CD4-positive, alpha-beta T cell (primary cell): Measurements from ENCODE around the gene AKAP9. TPM values are rescaled to one million over a fixed set of nuclear protein-coding genes. Genes with fewer than 3 reads are reported as not detected.

Experiments
- ATAC-seq: fragments of 200-7000 bp; cut with Tn5 transposase; one replicate; pipeline ENCODE4 v1.10.0; 2022; ENCODE audit warnings: mild to moderate bottlenecking; ENCODE audit not compliant: poor library complexity
- CTCF ChIA-PET: fragments of 350-600 bp; sonication (Branson Sonifier 250); formaldehyde crosslinking; loops from one replicate; lab custom pipeline; 2021; ENCODE audit warnings: antibody characterized with exemption, inconsistent platforms; lab: Charles Lee
- POLR2A ChIA-PET: fragments of 350-600 bp; sonication (Branson Sonifier 250); formaldehyde crosslinking; loops from one replicate; lab custom pipeline; 2021; ENCODE audit warnings: antibody characterized with exemption, inconsistent platforms; lab: Charles Lee
- DNase-seq, 14 experiments: peaks; one replicate each; pipeline ENCODE4 v3.0.0-alpha.2; 2013 to 2020; ENCODE audit warnings: mixed read lengths in 2 of 14
- H3K27ac ChIP-seq, 2 donors: one replicate each; pipeline versions ENCODE4 v1.5.1 to v1.7.0; 2013; ENCODE audit warnings: low read length in 2 of 2, low read depth in 1 of 2, mild to moderate bottlenecking in 1 of 2
- H3K27me3 ChIP-seq, 2 experiments: 1 replicate in 1 of 2; 2 replicates in 1 of 2; pipeline versions ENCODE4 v1.6.1 to v1.7.0; 2013; ENCODE audit warnings: low read length in 2 of 2, control low read depth in 1 of 2, mild to moderate bottlenecking in 1 of 2, moderate library complexity in 1 of 2; ENCODE audit not compliant: insufficient read depth in 2 of 2, control insufficient read depth in 1 of 2
- H3K36me3 ChIP-seq: one replicate; pipeline ENCODE4 v1.6.1; 2013; ENCODE audit warnings: low read length, control low read depth; ENCODE audit not compliant: insufficient read depth
- H3K4me1 ChIP-seq: one replicate; pipeline ENCODE4 v1.6.1; 2013; ENCODE audit warnings: low read length, control low read depth; ENCODE audit not compliant: insufficient read depth
- H3K4me3 ChIP-seq: one replicate; pipeline ENCODE4 v1.5.1; 2013; ENCODE audit warnings: mild to moderate bottlenecking, low read length, moderate library complexity
- H3K9me3 ChIP-seq, 2 experiments: 1 replicate in 1 of 2; 2 replicates in 1 of 2; pipeline versions ENCODE4 v1.6.1 to v1.7.0; 2013; ENCODE audit warnings: low read length in 2 of 2, mild to moderate bottlenecking in 2 of 2, control low read depth in 1 of 2, moderate library complexity in 1 of 2; ENCODE audit not compliant: control insufficient read depth in 1 of 2, insufficient read depth in 1 of 2
- H3K27ac Mint-ChIP-seq: one replicate; pipeline ENCODE4 v1.8.0; 2020; ENCODE audit warnings: mixed read lengths
- H3K27me3 Mint-ChIP-seq: one replicate; pipeline ENCODE4 v1.8.0; 2021; ENCODE audit warnings: mixed read lengths
- H3K36me3 Mint-ChIP-seq: one replicate; pipeline ENCODE4 v1.8.0; 2021; ENCODE audit warnings: low read depth, mixed read lengths
- H3K4me1 Mint-ChIP-seq: one replicate; pipeline ENCODE4 v1.8.0; 2021; ENCODE audit warnings: low read depth, mixed read lengths
- H3K4me3 Mint-ChIP-seq: one replicate; pipeline ENCODE4 v1.8.0; 2020; ENCODE audit warnings: mild to moderate bottlenecking, mixed read lengths
- H3K9me3 Mint-ChIP-seq: one replicate; pipeline ENCODE4 v1.8.0; 2020; ENCODE audit warnings: mixed read lengths
- intact Hi-C, 2 experiments: fragments of 100-400 bp; cut with DNase I in 1 of 2; cut with micrococcal nuclease in 1 of 2; formaldehyde crosslinking; loops; one replicate each; pipeline versions ENCODE4 v1.15.1 to v1.9.0; 2023 to 2025; cut with DNase I, micrococcal nuclease
- total RNA-seq, 174 experiments: library from RNA in 2 of 174; stranded (reverse) in 2 of 174; gene quantifications; one replicate each; pipeline ENCODE4 v1.2.3 and lab custom pipeline; 2021 to 2026
- TF ChIP-seq, protein P1 (sequence below): fragments of 200-600 bp; IDR thresholded peaks from one replicate; pipeline ENCODE4 v1.8.0; 2022; ENCODE audit warnings: antibody characterized with exemption, mild to moderate bottlenecking

Gene AKAP9
- total RNA-seq, 2 experiments from 2014 or later = 62.5 to 64.8 TPM

GRCh38 chr7:91894781-91895480, 45.7 kb upstream of the AKAP9 start:
- no peak overlapping the region for H3K4me3 ChIP-seq
- H3K27me3 ChIP-seq = peaks cover 0 to 11% of the 10 kb centered on the region in 2 experiments
- Mint-ChIP-seq H3K36me3 (no peaks in the 10 kb centered on the region), H3K4me1 (no peaks in the 10 kb centered on the region), H3K27ac (no peak overlapping the region), H3K27me3 (peaks cover 21% of the 10 kb centered on the region), H3K4me3 (no peak overlapping the region), H3K9me3 (no peaks in the 10 kb centered on the region)
- no peaks in the 10 kb centered on the region for H3K36me3 ChIP-seq
- no peaks in the 10 kb centered on the region for H3K9me3 ChIP-seq
- ChIA-PET CTCF (no interaction called here), POLR2A (no interaction called here)
- DNase-seq (no peak), ATAC-seq (no peak)
- intact Hi-C loops = no loop called here
- TF ChIP-seq, protein P1, sequence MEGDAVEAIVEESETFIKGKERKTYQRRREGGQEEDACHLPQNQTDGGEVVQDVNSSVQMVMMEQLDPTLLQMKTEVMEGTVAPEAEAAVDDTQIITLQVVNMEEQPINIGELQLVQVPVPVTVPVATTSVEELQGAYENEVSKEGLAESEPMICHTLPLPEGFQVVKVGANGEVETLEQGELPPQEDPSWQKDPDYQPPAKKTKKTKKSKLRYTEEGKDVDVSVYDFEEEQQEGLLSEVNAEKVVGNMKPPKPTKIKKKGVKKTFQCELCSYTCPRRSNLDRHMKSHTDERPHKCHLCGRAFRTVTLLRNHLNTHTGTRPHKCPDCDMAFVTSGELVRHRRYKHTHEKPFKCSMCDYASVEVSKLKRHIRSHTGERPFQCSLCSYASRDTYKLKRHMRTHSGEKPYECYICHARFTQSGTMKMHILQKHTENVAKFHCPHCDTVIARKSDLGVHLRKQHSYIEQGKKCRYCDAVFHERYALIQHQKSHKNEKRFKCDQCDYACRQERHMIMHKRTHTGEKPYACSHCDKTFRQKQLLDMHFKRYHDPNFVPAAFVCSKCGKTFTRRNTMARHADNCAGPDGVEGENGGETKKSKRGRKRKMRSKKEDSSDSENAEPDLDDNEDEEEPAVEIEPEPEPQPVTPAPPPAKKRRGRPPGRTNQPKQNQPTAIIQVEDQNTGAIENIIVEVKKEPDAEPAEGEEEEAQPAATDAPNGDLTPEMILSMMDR = no peak
- no peak overlapping the region for H3K27ac ChIP-seq
- no peaks in the 10 kb centered on the region for H3K4me1 ChIP-seq

DNA sequence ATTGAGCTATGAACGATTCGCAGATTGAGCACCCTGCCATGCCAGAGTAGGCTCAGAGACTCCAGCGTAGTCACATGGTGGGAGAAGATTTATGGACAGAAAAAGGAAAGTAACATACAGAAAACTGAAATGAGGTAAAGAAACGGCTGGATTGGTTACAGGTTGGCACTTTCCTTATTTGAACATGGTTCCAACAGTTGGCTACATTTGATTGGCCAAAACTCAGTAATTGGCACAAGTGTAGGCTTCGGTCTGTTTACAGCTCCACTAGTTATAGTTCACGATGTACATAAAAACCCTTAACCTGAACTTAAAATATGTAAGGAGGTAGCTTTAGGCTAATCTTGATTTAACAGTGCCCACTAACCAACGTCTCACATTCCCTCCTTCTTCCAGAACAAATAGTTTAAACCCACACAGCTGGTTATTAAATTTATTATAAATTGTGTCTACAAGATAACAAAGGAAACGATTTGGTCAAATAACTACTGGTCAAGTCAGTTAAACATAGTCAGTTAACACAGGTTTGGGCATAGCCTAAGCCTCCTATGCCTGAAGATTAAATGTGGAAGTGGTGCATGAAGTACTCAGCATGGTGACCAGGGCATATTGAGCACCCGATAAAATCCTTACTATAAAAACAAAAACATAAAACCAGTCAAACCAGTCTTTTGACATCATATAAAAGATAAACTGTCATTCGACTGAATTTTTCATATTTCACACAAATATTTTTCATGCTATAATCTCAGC, 42.2 kb upstream of the AKAP9 start:
- Mint-ChIP-seq H3K4me1 (no peaks in the 10 kb centered on the region), H3K36me3 (no peaks in the 10 kb centered on the region), H3K9me3 (no peaks in the 10 kb centered on the region), H3K27me3 (peaks cover 15% of the 10 kb centered on the region), H3K27ac (no peak overlapping the region), H3K4me3 (no peak overlapping the region)
- CTCF ChIA-PET = no interaction called here
- Histone ChIP-seq H3K27ac (no peak overlapping the region), H3K4me1 (no peaks in the 10 kb centered on the region), H3K4me3 (no peak overlapping the region), H3K27me3 (peaks cover 0 to 11% of the 10 kb centered on the region in 2 experiments), H3K36me3 (no peaks in the 10 kb centered on the region), H3K9me3 (peaks cover 0 to 4% of the 10 kb centered on the region in 2 experiments)
- intact Hi-C loops = no loop called here
- no peak for ATAC-seq
- DNase-seq = no peak
- POLR2A ChIA-PET = interaction anchor here (1.5 kb wide), 1 partner anchor 42 kb away, joined by 3 read pairs; no protein-coding TSS in a partner anchor
- TF ChIP-seq, protein P1 = no peak

DNA sequence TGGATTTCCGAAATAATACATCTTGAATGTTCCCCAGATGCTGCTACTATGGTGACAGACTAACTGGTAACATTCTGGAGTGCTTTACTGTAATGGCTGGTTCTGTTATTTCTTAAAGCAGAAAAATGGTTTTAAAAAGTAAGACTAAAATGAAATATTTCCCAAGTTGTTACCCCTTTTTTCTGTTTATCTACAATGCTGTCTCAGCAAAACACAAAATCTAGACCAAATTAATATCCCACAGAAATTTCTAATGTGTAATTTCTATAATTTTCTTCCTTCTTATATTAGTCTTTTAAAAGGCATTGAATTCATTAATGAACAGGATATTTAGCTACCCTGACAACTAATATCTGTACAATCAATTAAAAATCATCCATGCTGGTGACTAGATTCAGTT, 41.1 kb upstream of the AKAP9 start:
- Histone ChIP-seq H3K27me3 (peaks cover 0 to 11% of the 10 kb centered on the region in 2 experiments), H3K9me3 (peaks cover 0 to 4% of the 10 kb centered on the region in 2 experiments), H3K27ac (no peak overlapping the region), H3K4me1 (no peaks in the 10 kb centered on the region), H3K4me3 (no peak overlapping the region), H3K36me3 (no peaks in the 10 kb centered on the region)
- H3K36me3 Mint-ChIP-seq = no peaks in the 10 kb centered on the region
- intact Hi-C loops = no loop called here
- TF ChIP-seq, protein P1 = no peak
- peaks cover 13% of the 10 kb centered on the region for H3K27me3 Mint-ChIP-seq
- DNase-seq = no peak
- ATAC-seq = no peak
- ChIA-PET POLR2A (no interaction called here), CTCF (no interaction called here)
- no peak overlapping the region for H3K4me3 Mint-ChIP-seq
- no peaks in the 10 kb centered on the region for H3K9me3 Mint-ChIP-seq
- H3K4me1 Mint-ChIP-seq = no peaks in the 10 kb centered on the region
- H3K27ac Mint-ChIP-seq = no peak overlapping the region
